Astrocyte of the cerebellum (primary cell): ENCODE results near the gene CLMP.

Source experiments
- DNase-seq: peaks from one replicate; pipeline ENCODE4 v3.0.0-alpha.2; 2011; ENCODE audit warnings: low read depth
- H3K4me3 ChIP-seq: 2 replicates; pipeline ENCODE4 v1.5.1; 2011; ENCODE audit warnings: mild to moderate bottlenecking, low read depth, low read length, moderate library complexity
- CTCF ChIP-seq: IDR thresholded peaks from 2 replicates; pipeline ENCODE4 v1.5.1; 2012; ENCODE audit warnings: low read length, low read depth, moderate library complexity, mild to moderate bottlenecking; ENCODE audit errors: missing control alignments
- in situ Hi-C: cut with HindIII; loops from 2 replicates; pipeline ENCODE4 v1.10.0; 2017; ENCODE audit warnings: low sequenced_read_pairs

Gene CLMP

GRCh38 chr11:123181075-123181474 is 14.0 kb downstream of the CLMP start:
- TF ChIP-seq CTCF: no peak
- H3K4me3 ChIP-seq: no peak overlapping the region
- DNase-seq: no peak
- in situ Hi-C loops: no loop called here

GRCh38 chr11:123180574-123180973 is 14.5 kb downstream of the CLMP start:
- in situ Hi-C loops: no loop called here
- DNase-seq: no peak
- TF ChIP-seq CTCF: no peak
- no peak overlapping the region for H3K4me3 ChIP-seq

DNA sequence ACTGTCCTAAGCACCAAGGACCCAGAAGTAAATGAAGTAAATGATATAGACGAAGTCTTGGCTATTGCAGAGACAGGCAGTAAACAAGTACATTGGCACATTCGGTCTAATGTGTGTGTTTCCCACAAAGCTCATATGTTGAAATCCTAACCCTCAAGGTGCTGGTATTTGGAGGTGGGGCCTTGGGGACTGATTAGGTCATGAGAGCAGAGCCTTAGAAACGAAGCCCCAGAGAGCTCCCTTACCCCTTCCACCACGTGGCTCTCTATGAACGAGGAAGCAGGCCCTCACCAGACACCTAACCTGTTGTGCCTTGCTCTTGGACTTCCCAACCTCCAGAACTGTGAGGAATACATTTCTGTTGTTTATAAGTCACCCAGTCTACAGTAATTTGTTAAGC is 14.9 kb downstream of the CLMP start:
- no peak for DNase-seq
- no peak for TF ChIP-seq CTCF
- H3K4me3 ChIP-seq: no peak overlapping the region
- in situ Hi-C loops: no loop called here

GRCh38 chr11:123179586-123179985 is 15.5 kb downstream of the CLMP start:
- in situ Hi-C loops: loop anchor here (5.0 kb wide), 2 partner anchors 58 to 62 kb away; no protein-coding TSS in a partner anchor
- DNase-seq: no peak
- TF ChIP-seq CTCF: no peak
- H3K4me3 ChIP-seq: no peak overlapping the region

- TF ChIP-seq CTCF: no peak
- DNase-seq: no peak
- in situ Hi-C loops: loop anchor here (5.0 kb wide), 2 partner anchors 59 to 61 kb away; no protein-coding TSS in a partner anchor
- no peak overlapping the region for H3K4me3 ChIP-seq
These were observed 16.9 kb downstream of the CLMP start for GRCh38 chr11:123178186-123178585.

DNA sequence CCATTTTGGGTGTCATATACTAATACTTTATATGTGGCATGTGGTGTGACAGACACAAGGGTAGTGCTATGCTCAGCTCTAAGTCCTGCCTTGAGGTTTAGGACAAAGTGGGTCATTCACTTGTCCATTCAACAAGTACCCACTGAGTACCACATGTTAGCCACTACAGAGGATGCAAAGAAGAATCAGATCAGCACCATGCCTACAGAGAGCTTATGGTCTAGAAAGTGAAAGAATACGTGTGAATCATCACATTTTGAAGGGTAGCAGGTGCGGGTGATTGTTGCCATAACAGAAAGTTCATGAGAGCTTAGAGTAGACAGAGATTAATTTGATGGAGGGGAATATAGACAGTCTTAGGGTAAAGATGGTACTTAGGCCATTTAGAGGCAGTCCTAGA is 18.3 kb downstream of the CLMP start:
- DNase-seq: no peak
- in situ Hi-C loops: loop anchor here (5.0 kb wide), 2 partner anchors 59 to 61 kb away; no protein-coding TSS in a partner anchor
- no peak overlapping the region for H3K4me3 ChIP-seq
- TF ChIP-seq CTCF: no peak
